Fibroblast of mammary gland (primary cell): Measurements from ENCODE around the gene KCNAB1.

Source experiments
- DNase-seq: peaks from one replicate; pipeline ENCODE4 v3.0.0-alpha.2; 2010; ENCODE audit warnings: low read depth
- H3K4me3 ChIP-seq: 2 replicates; pipeline ENCODE4 v1.5.1; 2011; ENCODE audit warnings: low read depth, mild to moderate bottlenecking, low read length, moderate library complexity; ENCODE audit not compliant: control insufficient read depth
- TF ChIP-seq, protein P1 (sequence below): conservative IDR thresholded peaks from 2 replicates; pipeline ENCODE4 v1.5.1; 2011; ENCODE audit warnings: low read depth, low read length, inconsistent platforms; ENCODE audit not compliant: control insufficient read depth, insufficient read depth

KCNAB1 gene

DNA sequence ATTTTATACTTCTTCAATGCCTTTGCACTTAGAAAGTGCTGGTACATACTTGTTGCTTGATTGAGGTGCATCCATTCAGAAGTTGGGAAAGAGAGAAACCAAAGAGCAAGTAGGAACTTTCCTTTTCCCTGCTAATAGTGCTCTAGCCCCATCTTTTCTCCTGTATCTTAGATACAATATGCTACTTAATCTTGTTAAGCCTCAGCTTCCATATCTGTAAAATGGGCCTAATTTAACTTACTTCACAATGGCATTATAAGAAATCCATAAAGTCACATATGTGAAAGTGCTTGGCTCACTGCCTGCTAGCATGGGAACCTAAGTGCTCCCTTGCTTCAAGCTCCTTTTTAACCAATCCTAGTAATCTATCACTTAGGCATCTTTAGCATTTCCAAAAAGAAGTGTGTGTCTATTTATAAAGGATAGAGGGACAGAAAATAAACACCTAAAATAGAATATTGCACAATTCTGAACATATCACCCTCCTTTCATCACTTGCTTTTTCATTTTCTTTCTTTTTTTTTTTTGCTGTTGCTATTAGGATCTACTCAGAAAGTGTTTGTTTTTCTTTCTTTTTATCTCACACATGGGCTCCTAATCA, 28.1 kb downstream of the KCNAB1 start:
- no peak for DNase-seq
- no peak overlapping the region for H3K4me3 ChIP-seq
- TF ChIP-seq, protein P1, sequence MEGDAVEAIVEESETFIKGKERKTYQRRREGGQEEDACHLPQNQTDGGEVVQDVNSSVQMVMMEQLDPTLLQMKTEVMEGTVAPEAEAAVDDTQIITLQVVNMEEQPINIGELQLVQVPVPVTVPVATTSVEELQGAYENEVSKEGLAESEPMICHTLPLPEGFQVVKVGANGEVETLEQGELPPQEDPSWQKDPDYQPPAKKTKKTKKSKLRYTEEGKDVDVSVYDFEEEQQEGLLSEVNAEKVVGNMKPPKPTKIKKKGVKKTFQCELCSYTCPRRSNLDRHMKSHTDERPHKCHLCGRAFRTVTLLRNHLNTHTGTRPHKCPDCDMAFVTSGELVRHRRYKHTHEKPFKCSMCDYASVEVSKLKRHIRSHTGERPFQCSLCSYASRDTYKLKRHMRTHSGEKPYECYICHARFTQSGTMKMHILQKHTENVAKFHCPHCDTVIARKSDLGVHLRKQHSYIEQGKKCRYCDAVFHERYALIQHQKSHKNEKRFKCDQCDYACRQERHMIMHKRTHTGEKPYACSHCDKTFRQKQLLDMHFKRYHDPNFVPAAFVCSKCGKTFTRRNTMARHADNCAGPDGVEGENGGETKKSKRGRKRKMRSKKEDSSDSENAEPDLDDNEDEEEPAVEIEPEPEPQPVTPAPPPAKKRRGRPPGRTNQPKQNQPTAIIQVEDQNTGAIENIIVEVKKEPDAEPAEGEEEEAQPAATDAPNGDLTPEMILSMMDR = no peak

DNA sequence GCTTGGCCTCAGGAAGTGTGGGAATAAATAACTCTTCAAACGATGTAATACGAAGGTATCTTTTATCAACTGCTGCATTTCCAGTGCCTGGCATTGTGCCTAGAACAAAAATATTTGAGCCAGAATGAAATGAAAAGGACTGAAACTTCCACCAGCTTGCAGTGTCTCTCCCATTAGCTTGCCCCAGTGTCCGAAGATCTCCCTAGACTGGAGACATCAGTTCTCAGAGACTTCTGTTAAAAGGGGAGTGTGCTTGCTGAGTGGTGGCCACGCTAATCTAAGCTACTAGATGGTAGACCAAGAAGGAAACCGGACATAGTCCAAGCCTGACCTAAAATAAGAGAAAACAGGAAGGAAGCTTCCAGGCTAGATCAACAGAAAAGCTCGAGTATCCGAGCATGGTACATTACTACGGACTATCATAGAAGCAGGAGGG, 28.6 kb downstream of the KCNAB1 start:
- TF ChIP-seq, protein P1 = no peak
- no peak overlapping the region for H3K4me3 ChIP-seq
- DNase-seq = peak; percentile 8

DNA sequence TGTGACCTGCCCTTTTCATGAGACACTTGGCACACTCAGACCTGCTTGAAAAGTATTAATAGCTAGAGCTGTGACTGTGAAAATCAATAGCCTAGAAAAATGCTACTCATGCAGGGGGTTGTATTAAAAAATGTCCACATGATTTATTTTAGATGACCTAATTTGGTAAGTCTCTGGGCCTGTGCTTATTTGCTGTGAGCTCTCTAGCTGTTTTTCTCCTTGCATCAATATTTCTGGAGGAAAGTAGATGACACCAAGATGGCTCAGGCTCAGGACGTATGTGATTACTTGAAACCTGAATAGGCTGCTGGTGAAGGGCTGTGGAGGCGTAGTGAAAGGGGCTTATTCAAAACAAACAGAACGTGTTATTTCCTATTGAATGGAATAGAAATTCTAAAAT, 29.5 kb downstream of the KCNAB1 start:
- H3K4me3 ChIP-seq = no peak overlapping the region
- DNase-seq = no peak
- TF ChIP-seq, protein P1 = no peak

DNA sequence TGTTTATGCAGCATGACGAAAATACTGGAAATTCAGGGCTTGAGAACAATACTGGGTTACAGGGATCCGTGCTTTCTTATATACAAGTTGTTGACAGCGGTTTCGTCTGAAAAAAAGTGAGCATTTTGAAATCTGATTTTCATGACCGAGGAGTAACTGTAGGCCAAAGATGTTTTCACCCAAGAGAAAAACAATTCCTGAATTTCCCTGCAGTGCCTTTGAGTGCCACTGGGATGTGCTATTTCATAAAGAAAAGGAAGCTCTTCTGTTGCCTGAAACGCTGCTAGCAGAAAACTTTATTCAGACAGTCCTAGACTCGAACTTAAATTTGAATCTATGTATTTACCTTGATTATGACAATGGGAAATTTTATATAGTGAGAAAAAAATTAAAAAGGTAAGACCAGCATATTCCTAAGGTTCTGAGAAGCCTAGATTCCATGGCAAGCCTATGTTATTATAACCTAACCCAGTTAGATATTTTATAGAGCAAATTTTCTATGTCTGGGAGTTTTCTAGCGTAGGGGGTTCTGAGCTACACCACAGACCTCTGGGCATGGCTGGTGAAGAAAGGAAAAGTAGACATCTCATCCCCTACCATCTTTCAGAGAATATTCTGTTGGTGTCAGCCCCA, 30.2 kb downstream of the KCNAB1 start:
- no peak overlapping the region for H3K4me3 ChIP-seq
- TF ChIP-seq, protein P1 = peak; percentile 96
- DNase-seq = peak; percentile 76

DNA sequence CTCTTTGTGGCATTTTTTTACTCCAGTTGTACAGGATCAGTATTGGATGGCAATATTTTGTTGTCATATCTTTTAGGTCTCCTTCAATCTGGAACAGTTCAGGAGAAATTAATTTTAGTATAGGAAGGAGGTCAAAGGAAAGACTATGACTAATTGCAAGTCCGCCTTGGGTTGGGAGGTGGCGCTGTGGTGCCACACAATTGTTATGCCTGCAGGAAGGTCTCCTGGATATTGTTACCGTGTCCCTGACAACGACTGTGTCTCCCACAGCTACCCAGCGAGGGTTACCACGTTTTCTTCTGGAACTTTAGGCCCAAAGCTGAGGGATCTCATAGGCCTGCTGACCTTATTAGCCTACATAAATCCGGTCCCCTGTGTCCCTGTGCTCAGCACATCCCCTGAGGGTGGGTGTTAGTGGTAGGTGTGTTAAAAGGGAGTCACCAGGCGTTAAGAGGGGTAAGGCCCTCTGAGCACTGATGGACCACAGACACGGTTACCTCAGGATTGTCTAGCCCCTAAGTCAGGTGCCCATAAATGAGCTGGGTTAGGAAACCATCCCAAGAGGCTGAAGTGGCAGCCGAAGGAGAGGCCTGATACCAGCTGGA, 31.5 kb downstream of the KCNAB1 start:
- no peak overlapping the region for H3K4me3 ChIP-seq
- TF ChIP-seq, protein P1 = peak; percentile 90

DNA sequence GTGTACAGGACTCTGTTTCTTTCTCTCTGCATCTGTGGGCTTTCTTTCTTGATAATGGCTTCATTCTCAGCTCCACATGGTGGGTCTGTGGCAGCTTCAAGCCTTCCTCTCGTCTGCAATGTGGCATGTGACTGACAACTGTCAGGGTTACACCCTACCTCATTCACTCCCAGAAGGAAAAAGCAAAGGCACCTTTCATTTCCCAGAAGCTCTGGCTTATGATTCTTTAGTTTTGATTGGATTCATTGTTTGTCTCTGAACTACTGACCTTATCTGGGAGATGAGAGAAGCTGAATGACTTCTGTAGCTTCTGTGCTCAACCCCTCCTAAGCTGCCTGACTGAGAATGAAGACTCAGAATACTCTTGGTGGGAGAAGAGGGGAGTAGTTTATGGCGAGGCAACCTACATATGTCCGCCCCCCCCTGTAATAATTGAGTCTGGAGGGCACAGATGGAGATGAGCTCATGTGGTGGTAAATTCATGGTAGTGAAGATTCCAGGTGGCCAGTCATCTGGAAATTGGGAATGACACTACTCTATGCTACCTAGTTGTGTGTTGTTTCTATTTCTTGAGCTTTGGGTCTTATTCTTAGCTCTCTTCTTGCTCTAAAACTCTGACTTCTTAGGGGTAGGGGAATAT, 38.4 kb downstream of the KCNAB1 start:
- DNase-seq = no peak
- TF ChIP-seq, protein P1 = no peak
- H3K4me3 ChIP-seq = no peak overlapping the region

More for the DNA sequence above, 31.5 kb downstream of the KCNAB1 start:
- DNase-seq = peak; percentile 76
